Caco-2 (cell line): Measurements from ENCODE around the gene MCC. TPM values are rescaled to one million over a fixed set of nuclear protein-coding genes. Genes with fewer than 3 reads are reported as not detected.

Experiments used
- BruUV-seq: library from RNA; stranded (reverse); fragments of 400-500 nt; replicated peaks from 2 replicates; lab custom pipeline; 2021; lab: Mats Ljungman, UMichigan
- CTCF ChIA-PET: fragments of 300-600 bp; sonication (Branson Sonifier 250); formaldehyde crosslinking; loops from one replicate; lab custom pipeline; 2022; ENCODE audit warnings: antibody characterized with exemption; lab: Charles Lee
- POLR2A ChIA-PET: fragments of 300-600 bp; sonication (Branson Sonifier 250); formaldehyde crosslinking; loops from one replicate; lab custom pipeline; 2022; ENCODE audit warnings: antibody characterized with exemption; lab: Charles Lee
- DNase-seq, 2 experiments: peaks; one replicate each; pipeline versions ENCODE4 v3.0.0 to v3.0.0-alpha.2; 2020 to 2022
- H3K27me3 ChIP-seq: replicated peaks from 2 replicates; pipeline ENCODE4 v1.6.0; 2011; ENCODE audit warnings: low read length; ENCODE audit not compliant: control insufficient read depth, insufficient read depth
- H3K36me3 ChIP-seq: 2 replicates; pipeline ENCODE4 v1.5.1; 2011; ENCODE audit warnings: low read length; ENCODE audit not compliant: control insufficient read depth, insufficient read depth
- H3K4me1 ChIP-seq: fragments of 250-450 bp; sonication (Bioruptor Pico); 2 replicates; pipeline ENCODE4 v1.5.1; 2020; ENCODE audit warnings: mild to moderate bottlenecking
- H3K4me3 ChIP-seq: 2 replicates; pipeline ENCODE4 v1.5.1; 2011; ENCODE audit warnings: low read depth, mild to moderate bottlenecking, control low read depth, low read length
- H3K9me3 ChIP-seq: fragments of 250-450 bp; sonication (Bioruptor Pico); 2 replicates; pipeline ENCODE4 v1.5.1; 2020; ENCODE audit warnings: mild to moderate bottlenecking, moderate library complexity
- H3K27ac Mint-ChIP-seq: one replicate; pipeline ENCODE4 v1.8.0; 2022; ENCODE audit warnings: mixed read lengths; ENCODE audit not compliant: unreplicated experiment
- H3K27me3 Mint-ChIP-seq: one replicate; pipeline ENCODE4 v1.8.0; 2022; ENCODE audit warnings: mixed read lengths; ENCODE audit not compliant: insufficient read depth, unreplicated experiment
- H3K36me3 Mint-ChIP-seq: one replicate; pipeline ENCODE4 v1.8.0; 2022; ENCODE audit warnings: mild to moderate bottlenecking, mixed read lengths; ENCODE audit not compliant: insufficient read depth, unreplicated experiment
- H3K4me1 Mint-ChIP-seq: one replicate; pipeline ENCODE4 v1.8.0; 2022; ENCODE audit warnings: low read depth, mixed read lengths; ENCODE audit not compliant: unreplicated experiment
- H3K4me3 Mint-ChIP-seq: one replicate; pipeline ENCODE4 v1.8.0; 2022; ENCODE audit warnings: mild to moderate bottlenecking, moderate library complexity, mixed read lengths; ENCODE audit not compliant: unreplicated experiment
- H3K9me3 Mint-ChIP-seq: one replicate; pipeline ENCODE4 v1.8.0; 2022; ENCODE audit warnings: mixed read lengths; ENCODE audit not compliant: unreplicated experiment
- intact Hi-C: fragments of 100-400 bp; cut with micrococcal nuclease; formaldehyde crosslinking; loops from one replicate; pipeline ENCODE4 v1.10.0; 2022; ENCODE audit not compliant: unreplicated experiment
- total RNA-seq: library from RNA; stranded (reverse); gene quantifications from 2 replicates; pipeline ENCODE4 v1.2.3, GENCODE V29; 2022
- TF ChIP-seq, protein P1 (sequence below), 2 experiments: fragments of 200-600 bp in 1 of 2; IDR thresholded peaks; 1 replicate in 1 of 2; 2 replicates in 1 of 2; pipeline versions ENCODE4 v1.5.1 to v1.8.0; 2011 to 2022; ENCODE audit warnings: antibody characterized with exemption in 1 of 2, control low read depth in 1 of 2, inconsistent platforms in 1 of 2, low read depth in 1 of 2, low read length in 1 of 2, mild to moderate bottlenecking in 1 of 2, moderate library complexity in 1 of 2; ENCODE audit not compliant: insufficient read depth in 1 of 2, severe bottlenecking in 1 of 2, unreplicated experiment in 1 of 2

The MCC gene
- total RNA-seq, 1 experiment from 2014 or later: 0.09 TPM

- no peaks in the 10 kb centered on the region for H3K9me3 Mint-ChIP-seq
- Histone ChIP-seq H3K27me3 (no peaks in the 10 kb centered on the region; the same call in 1 of the 2 replicates), H3K36me3 (no peaks in the 10 kb centered on the region), H3K4me3 (no peak overlapping the region), H3K9me3 (no peaks in the 10 kb centered on the region), H3K4me1 (0 out of 2 replicates have a peak, but pooled peaks cover 4% of the 10 kb centered on the region)
- BruUV-seq: no TSS peak
- H3K4me3 Mint-ChIP-seq: no peak overlapping the region
- peaks cover 10% of the 10 kb centered on the region for H3K27me3 Mint-ChIP-seq
- CTCF ChIA-PET: interaction anchor here (0.6 kb wide), 1 partner anchor 85 kb away, joined by 3 read pairs; no protein-coding TSS in a partner anchor
- H3K36me3 Mint-ChIP-seq: no peaks in the 10 kb centered on the region
- no peak for DNase-seq
- no peak overlapping the region for H3K27ac Mint-ChIP-seq
- TF ChIP-seq, protein P1, sequence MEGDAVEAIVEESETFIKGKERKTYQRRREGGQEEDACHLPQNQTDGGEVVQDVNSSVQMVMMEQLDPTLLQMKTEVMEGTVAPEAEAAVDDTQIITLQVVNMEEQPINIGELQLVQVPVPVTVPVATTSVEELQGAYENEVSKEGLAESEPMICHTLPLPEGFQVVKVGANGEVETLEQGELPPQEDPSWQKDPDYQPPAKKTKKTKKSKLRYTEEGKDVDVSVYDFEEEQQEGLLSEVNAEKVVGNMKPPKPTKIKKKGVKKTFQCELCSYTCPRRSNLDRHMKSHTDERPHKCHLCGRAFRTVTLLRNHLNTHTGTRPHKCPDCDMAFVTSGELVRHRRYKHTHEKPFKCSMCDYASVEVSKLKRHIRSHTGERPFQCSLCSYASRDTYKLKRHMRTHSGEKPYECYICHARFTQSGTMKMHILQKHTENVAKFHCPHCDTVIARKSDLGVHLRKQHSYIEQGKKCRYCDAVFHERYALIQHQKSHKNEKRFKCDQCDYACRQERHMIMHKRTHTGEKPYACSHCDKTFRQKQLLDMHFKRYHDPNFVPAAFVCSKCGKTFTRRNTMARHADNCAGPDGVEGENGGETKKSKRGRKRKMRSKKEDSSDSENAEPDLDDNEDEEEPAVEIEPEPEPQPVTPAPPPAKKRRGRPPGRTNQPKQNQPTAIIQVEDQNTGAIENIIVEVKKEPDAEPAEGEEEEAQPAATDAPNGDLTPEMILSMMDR (IDR thresholded peaks at IDR 0.05; ENCODE audit: insufficient read depth in 1 of 2, low read depth in 1 of 2, low read length in 1 of 2, severe bottlenecking in 1 of 2, unreplicated experiment in 1 of 2): no peak
- POLR2A ChIA-PET: no interaction called here
- intact Hi-C loops: no loop called here
- H3K4me1 Mint-ChIP-seq: no peaks in the 10 kb centered on the region
Observed at GRCh38 chr5:113102121-113102531, 386.1 kb downstream of the MCC start.

DNA sequence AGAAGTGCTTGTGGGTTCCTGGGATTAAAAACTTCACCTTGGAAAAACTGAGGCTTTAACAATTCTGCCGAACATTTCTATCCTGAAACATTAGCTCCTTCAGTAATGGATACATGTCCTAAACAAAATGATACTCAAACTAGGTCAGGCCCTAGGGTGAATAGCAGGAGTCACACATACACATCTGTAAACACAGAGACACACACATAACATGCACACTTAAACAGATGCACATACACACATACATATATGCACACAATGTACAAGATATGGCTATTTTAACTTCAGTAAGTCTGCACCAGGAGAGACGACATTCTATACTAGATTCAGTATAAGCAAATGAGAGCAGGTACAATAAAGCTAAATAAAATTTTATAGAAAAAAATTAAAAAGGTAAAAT is 387.3 kb downstream of the MCC start:
- Mint-ChIP-seq H3K4me1 (no peaks in the 10 kb centered on the region), H3K27me3 (peaks cover 10% of the 10 kb centered on the region), H3K4me3 (no peak overlapping the region), H3K36me3 (no peaks in the 10 kb centered on the region), H3K9me3 (no peaks in the 10 kb centered on the region), H3K27ac (no peak overlapping the region)
- CTCF ChIA-PET: no interaction called here
- no peaks in the 10 kb centered on the region for H3K9me3 ChIP-seq
- no peaks in the 10 kb centered on the region for H3K36me3 ChIP-seq
- intact Hi-C loops: no loop called here
- H3K4me3 ChIP-seq: no peak overlapping the region
- H3K4me1 ChIP-seq: no peaks in the 10 kb centered on the region
- no peak for DNase-seq
- no peaks in the 10 kb centered on the region; the same call in none of the 2 replicates for H3K27me3 ChIP-seq
- TF ChIP-seq, protein P1 (IDR thresholded peaks at IDR 0.05; ENCODE audit: insufficient read depth in 1 of 2, low read depth in 1 of 2, low read length in 1 of 2, severe bottlenecking in 1 of 2, unreplicated experiment in 1 of 2): no peak
- BruUV-seq: no TSS peak
- POLR2A ChIA-PET: no interaction called here

DNA sequence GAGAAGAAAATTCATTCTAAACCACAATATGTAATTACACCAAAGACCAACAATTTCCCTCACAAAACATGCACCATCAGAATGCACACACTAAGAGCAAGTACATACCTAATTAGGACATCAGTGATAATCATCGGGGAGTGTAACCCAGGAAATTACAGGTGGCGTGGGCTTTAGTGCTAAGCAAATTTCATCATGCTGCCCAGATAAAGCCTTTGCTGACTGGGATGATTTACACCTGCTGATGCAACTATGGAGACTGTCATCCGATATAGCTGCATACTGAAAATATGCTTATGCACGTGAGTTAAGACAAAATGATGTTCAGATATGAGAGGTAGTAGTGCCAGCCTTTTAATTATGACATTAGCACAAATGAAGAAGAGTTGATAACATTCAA is 388.4 kb downstream of the MCC start:
- POLR2A ChIA-PET: no interaction called here
- no peak for DNase-seq
- BruUV-seq: no TSS peak
- no peaks in the 10 kb centered on the region for H3K36me3 Mint-ChIP-seq
- no peak overlapping the region for H3K4me3 Mint-ChIP-seq
- Histone ChIP-seq H3K27me3 (no peaks in the 10 kb centered on the region; the same call in none of the 2 replicates), H3K4me3 (no peak overlapping the region), H3K36me3 (no peaks in the 10 kb centered on the region), H3K4me1 (no peaks in the 10 kb centered on the region), H3K9me3 (no peaks in the 10 kb centered on the region)
- H3K9me3 Mint-ChIP-seq: no peaks in the 10 kb centered on the region
- CTCF ChIA-PET: no interaction called here
- no peak overlapping the region for H3K27ac Mint-ChIP-seq
- intact Hi-C loops: no loop called here
- no peaks in the 10 kb centered on the region for H3K4me1 Mint-ChIP-seq
- TF ChIP-seq, protein P1 (IDR thresholded peaks at IDR 0.05; ENCODE audit: insufficient read depth in 1 of 2, low read depth in 1 of 2, low read length in 1 of 2, severe bottlenecking in 1 of 2, unreplicated experiment in 1 of 2): no peak
- H3K27me3 Mint-ChIP-seq: peaks cover 7% of the 10 kb centered on the region
